Pulmonary artery endothelial cell (primary cell): ENCODE data around the gene PNMA8B. TPM values are rescaled to one million over a fixed set of nuclear protein-coding genes. Genes with fewer than 3 reads are reported as not detected.

Source experiments
- DNase-seq: peaks from one replicate; pipeline ENCODE4 v3.0.0-alpha.2; 2011; ENCODE audit warnings: low read depth, low spot score
- total RNA-seq: library from RNA; depleted of rRNA; stranded (reverse); fragments of >200 nt; gene quantifications from 2 replicates; pipeline ENCODE4 v1.2.3, GENCODE V29; 2014

The PNMA8B gene
- total RNA-seq, 1 donor from 2014 or later = 0.07 TPM

- DNase-seq = no peak
Observed at GRCh38 chr19:46487802-46488445, 7.7 kb downstream of the PNMA8B start.

DNA sequence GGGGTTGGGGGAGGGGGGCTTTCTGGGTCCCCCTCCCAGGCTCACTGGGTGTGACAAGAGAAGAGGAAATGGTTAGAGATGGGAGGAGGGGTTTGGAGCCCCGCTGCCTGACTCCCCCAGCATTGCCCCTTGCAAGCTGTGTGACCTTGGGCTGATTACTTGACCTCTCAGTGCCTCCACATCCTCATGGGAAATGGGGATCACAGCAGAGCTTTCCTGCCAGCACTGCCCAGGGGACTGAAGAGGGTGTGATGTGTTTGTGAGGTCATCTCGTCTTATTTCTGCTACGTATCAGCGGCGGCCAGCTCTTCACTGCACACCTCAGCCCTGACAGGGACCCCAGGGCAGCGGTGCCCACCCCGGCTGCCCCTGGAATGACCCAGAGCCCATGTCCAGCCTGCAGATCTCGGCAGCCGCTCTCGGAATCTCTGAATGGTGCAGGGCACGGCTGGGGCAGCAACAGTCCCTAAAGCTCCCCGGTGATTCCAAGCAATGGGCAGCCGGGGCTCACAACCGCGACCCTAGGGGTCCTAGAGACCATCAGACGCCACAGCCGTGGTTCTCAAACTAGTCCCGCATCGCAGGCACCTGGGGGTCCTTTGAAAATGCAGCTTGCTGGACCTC, 8.4 kb downstream of the PNMA8B start:
- no peak for DNase-seq

GRCh38 chr19:46486358-46486757, 9.3 kb downstream of the PNMA8B start:
- DNase-seq = no peak

DNA sequence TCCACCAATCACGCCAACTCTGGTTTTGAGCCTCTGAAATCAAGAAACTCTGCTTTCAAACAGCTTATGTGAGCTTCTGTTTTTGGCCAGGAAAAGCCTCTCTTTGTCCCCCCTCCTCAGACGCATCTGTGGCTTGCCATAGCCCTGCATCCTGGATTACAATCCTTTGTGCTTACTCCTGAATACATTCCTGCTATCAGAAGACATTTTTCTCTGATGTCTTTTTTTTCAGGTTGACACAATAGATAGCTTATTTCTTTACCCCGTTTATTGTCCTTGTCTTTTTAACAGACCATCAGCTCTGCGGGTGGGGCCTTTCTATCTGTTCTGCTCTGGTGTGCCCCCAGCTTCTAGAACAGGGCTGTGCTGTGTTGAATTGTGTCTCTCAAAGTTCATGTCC, 11.0 kb downstream of the PNMA8B start:
- DNase-seq = no peak

DNA sequence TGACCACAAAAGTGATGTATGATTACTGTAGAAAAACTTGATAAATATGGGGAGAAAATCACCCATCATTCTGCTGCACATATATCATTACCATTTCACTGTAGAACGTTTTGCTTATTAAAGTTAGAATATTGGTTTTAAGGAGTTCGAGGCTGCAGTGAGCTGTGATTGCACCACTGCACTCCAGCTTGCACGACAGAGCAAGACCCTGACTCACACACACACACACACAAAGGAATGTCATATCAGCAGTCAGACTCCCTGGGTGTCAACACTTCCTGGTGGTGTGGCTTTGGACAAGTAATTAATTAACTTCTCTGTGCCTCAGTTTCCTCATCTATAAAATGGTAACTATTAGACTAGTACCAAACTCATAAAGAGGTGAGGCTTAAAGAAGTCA, 13.0 kb downstream of the PNMA8B start:
- no peak for DNase-seq

DNA sequence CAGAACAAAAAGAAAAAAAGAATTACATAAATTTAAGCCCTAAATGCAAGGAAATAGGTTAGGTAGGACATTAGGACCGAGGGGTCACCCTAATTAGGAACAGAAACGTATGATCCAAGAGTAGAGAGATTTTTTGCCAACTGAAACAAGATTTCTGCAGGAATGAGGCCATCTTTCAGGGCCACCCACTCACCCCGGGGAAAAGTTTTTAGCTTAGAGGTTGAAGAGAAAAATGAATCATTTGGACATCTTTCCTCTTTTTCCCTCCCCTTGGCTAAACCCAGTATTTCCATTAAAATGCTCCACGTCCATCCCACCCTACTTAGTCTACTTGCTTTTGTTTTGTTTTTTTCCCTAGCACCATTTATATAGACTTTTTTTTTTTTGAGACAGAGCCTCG, 13.7 kb downstream of the PNMA8B start:
- no peak for DNase-seq

DNA sequence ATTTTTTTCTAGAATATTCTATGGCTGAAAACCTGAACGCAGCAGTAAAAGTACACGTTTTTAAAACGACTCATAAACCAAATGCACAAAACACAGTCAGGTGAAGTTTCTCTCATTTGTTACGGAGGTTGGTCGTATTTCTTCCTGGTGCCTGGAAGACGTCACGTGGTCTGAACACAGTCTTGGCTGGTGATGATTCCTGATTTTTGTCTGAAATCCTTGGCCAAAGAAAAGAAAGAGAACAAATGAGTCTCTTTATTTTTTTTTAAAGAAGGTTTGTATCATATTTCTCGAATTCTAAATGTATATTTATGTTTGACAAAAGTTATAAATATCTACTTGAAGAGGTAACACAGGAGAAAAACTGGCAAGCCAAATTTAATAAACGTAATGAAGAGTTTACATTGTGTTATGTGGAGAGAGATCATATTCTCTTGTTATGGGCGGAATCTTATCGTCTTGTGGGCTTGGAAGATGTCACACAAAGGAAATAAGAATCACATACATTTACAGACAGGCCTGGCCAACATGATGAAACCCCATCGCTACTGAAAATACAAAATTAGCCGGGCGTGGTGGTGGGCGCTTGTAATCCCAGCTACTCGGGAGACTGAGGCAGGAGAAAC, 14.3 kb downstream of the PNMA8B start:
- no peak for DNase-seq

GRCh38 chr19:46480415-46480814, 15.3 kb downstream of the PNMA8B start:
- DNase-seq = no peak

GRCh38 chr19:46478356-46478986, 17.2 kb downstream of the PNMA8B start:
- no peak for DNase-seq

- no peak for DNase-seq
Observed at GRCh38 chr19:46475986-46476385, 19.7 kb downstream of the PNMA8B start.

DNA sequence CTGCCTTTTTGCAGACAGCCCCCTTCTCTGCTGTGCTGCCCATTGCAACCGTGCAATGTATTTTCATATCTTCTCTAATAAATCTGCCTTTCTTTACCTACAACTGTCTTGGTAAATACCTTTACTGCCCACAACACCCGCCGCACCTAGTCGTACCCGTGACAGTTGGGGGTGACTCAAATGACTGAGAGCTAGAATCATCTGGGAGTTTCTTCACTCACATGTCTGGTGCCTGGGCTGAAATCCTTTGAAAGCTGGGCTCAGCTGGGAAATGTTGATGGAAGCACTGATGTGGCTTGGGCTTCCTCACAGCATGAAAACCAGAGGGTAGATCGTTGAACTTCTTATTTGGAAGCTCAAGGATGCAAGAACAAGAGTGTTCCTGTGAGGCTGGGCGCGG, 21.5 kb downstream of the PNMA8B start:
- DNase-seq = no peak

GRCh38 chr19:46472592-46472991, 23.1 kb downstream of the PNMA8B start:
- DNase-seq = no peak

GRCh38 chr19:46471811-46472543, 23.7 kb downstream of the PNMA8B start:
- no peak for DNase-seq

DNA sequence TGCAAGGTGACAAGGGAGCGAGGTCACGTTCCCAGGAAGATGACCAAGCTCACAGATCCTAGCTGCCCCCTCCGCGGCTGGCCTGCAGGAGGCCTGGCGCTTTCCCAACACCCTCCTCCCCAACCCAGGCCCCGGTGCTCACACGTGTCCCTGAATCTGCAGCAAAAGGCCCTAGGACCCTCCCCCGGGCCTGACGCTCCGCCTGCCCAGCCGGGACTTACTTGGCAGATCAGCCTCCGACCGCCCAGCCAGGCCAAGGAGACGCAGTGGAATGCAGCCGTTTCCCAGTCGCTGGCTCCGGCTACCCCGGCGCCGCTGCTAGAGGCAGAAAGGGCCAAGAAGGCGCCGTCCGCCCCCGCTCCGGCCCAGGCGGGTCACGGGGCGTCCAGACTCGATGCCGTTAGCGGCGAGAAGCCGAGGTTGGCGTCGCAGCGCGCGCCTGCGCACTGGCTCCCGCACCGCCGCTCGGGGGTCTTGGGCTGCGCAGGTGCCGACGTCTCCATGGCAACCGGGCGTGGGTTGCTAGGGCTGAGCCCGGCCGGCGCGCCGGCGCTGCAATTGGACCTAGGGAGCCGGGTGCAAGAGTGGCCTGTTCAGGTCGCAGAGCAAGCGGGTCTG, 24.4 kb downstream of the PNMA8B start, which contains the start of gene PNMA8A:
PNMA8A (minus strand) TSS at position 448 of the 618 bp plus-strand sequence. CDS start 528 bp downstream, outside the sequence.
- DNase-seq = no peak

DNA sequence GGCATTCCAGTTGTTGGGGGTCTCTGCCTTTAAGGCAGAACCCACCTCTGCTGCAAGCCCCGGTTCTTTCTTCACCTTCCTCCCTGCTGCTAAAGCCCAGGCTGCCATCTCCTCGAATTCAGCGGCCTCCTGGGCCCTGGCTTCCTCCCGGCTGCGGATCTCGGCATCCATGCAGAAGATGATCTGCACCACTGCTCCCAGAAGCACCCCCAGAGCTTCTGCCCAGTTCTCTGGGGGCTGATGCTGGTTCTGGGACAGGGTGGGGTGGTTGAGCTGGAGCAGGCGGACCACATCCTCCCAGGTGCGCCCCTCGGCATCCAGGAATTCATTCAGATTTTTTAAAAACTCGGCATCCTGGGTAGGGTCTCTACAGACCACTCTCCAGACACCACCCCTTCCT, 25.3 kb downstream of the PNMA8B start:
- DNase-seq = no peak

DNA sequence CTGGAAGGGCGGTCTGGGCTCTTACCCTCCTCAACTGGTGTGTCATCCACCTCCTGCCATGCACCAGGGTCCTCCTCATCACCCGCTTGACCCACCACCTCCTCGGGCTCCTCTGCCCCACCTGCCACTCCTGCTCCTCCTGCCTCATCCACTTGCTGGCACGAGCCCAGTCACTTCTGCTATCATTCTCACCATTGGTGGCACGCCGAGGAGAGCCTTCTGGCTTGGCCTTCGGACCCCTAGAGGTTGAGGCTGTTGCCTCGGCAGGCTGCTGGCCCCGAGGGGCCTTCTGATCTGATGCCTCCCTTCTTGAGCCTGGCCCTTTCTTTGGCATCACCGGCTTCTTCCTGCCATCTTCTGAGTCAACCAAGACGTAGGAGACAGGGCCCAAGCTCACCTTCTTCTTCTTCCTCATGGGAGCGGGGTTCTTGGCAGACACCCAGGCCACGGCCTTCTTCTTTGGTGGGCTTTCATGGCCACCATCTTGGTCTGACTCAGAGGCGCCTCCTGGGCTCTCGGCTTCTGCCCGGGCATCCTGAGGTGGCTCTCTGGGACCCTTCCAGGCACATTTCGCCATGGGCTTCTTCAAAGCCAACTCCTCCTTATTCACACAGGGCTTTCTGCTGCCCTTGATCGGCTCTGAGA, 26.0 kb downstream of the PNMA8B start:
- no peak for DNase-seq

- no peak for DNase-seq
Observed at GRCh38 chr19:46466536-46467196, 29.0 kb downstream of the PNMA8B start.

- DNase-seq = no peak
Observed at GRCh38 chr19:46463516-46463915, 32.2 kb downstream of the PNMA8B start.

DNA sequence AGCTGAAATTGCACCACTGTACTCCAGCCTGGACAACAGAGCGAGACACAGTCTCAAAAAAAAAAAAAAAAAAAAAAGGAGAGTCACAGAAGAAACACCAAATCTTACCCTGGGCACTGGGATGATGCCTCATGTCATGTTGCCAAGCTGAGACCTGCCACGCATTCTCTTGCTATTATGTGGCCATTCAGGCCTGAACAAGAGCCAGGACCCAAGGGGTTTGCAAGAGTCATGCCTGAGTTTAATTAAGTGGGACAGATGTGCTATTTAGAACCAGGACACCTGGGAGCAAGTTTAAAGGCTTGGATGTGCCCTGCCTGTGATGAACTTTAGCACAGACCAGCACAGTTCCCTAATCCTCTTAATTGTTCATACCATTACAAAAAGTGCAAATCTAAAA, 34.1 kb downstream of the PNMA8B start:
- DNase-seq = no peak

DNA sequence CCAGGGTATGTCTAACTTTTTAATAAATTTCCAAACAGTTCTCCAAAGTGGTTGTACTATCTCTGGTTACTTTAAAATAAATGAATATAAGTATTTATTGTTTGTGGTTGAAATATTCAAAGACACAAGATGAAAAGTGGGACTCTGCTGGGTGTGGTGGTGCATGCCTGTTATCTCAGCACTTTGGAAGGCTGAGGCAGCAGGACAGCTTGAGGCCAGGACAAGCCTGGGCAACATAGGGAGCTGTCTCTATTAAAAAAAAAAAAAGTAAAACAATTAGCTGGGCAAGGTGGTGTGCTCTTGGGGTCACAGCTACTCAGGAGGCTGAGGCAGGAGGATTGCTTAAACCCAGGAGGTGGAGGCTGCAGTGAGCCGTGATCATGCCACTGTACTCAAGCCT, 34.7 kb downstream of the PNMA8B start:
- DNase-seq = no peak
